Parathyroid adenoma (tissue), 2 donors: ENCODE data around the gene PTBP1.

Source experiments
- H2AFZ ChIP-seq: fragments of 300-600 bp; sonication (generic); one replicate; pipeline ENCODE4 v1.7.0; 2017; ENCODE audit warnings: antibody characterized with exemption, mild to moderate bottlenecking
- H3K27ac ChIP-seq: fragments of 300-600 bp; sonication (generic); one replicate; pipeline ENCODE4 v1.7.0; 2017
- H3K27me3 ChIP-seq: fragments of 300-600 bp; sonication (generic); one replicate; pipeline ENCODE4 v1.7.0; 2017; ENCODE audit warnings: low read length; ENCODE audit not compliant: control insufficient read depth, insufficient read depth
- H3K36me3 ChIP-seq: fragments of 300-600 bp; sonication (generic); one replicate; pipeline ENCODE4 v1.7.0; 2017; ENCODE audit warnings: low read length; ENCODE audit not compliant: control insufficient read depth, insufficient read depth
- H3K4me1 ChIP-seq: fragments of 300-600 bp; sonication (generic); one replicate; pipeline ENCODE4 v1.7.0; 2017; ENCODE audit warnings: control low read depth
- H3K4me2 ChIP-seq: fragments of 300-600 bp; sonication (generic); one replicate; pipeline ENCODE4 v1.7.0; 2017; ENCODE audit warnings: low read length
- H3K4me3 ChIP-seq: fragments of 300-600 bp; sonication (generic); one replicate; pipeline ENCODE4 v1.7.0; 2017; ENCODE audit warnings: low read depth, low read length
- H3K79me2 ChIP-seq: fragments of 300-600 bp; sonication (generic); one replicate; pipeline ENCODE4 v1.7.0; 2017; ENCODE audit warnings: control low read depth
- H3K9ac ChIP-seq: fragments of 300-600 bp; sonication (generic); one replicate; pipeline ENCODE4 v1.7.0; 2017; ENCODE audit warnings: mild to moderate bottlenecking
- H3K9me3 ChIP-seq: fragments of 300-600 bp; sonication (generic); one replicate; pipeline ENCODE4 v1.7.0; 2017; ENCODE audit warnings: low read length; ENCODE audit not compliant: control insufficient read depth
- CTCF ChIP-seq: fragments of 300-600 bp; sonication (generic); IDR thresholded peaks from one replicate; pipeline ENCODE4 v1.7.0; 2017; ENCODE audit warnings: antibody characterized with exemption, mild to moderate bottlenecking
- donor health status: primary hyperparathyroidism.

The PTBP1 gene

DNA sequence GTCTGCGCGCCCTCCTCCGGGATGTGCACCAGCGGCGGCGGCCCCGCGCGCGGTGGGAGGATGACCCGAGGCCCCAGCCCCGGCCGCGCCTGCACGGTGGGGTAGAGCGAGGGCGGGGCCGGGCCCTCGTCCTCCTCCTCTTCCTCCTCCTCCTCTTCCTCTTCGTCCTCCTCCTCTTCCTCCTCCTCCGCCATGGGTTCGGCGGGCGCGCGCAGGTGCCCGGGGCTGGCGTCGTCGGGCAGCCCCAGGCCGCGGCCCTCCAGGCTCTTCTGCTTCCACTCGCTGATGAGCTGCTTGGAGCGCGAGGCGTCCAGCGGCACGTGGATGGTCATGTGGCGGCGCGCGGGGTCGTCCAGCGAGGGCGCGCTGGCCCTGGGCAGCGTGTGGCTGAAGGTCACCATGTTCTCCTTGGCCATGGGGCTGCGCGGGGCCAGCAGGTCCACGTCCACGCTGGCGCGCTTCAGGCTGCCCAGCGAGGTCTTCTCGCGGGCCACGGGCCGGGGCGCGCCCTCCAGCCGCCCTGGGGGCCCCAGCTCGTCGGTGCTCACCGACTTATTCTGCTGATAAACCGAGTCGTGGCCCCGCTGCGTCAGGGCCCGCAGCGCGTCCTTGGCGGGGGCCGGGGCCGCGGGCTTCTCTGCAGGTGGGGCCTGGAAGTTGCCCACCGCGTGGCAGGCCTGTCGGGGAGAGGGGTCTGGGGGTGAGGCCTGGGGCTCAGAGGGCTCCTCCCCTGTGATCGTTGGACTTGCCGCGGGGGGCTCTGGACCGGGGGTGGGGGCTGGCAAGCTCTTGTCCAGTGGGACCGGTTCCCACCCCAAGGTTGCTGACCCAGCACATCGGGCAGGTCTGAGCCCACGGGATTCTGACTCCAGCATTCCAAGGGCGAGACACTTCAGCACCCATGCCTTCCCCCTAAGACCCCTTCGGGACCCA lies 16.2 kb downstream of the PTBP1 start:
- H3K9ac ChIP-seq, result no peak overlapping the region
- H2AFZ ChIP-seq, result no peak overlapping the region
- no peaks in the 10 kb centered on the region for H3K36me3 ChIP-seq
- H3K27me3 ChIP-seq, result no peaks in the 10 kb centered on the region
- H3K4me3 ChIP-seq, result no peak overlapping the region
- H3K27ac ChIP-seq, result no peak overlapping the region
- no peak for TF ChIP-seq CTCF
- no peak overlapping the region for H3K4me2 ChIP-seq
- peaks cover 2% of the 10 kb centered on the region for H3K79me2 ChIP-seq
- no peaks in the 10 kb centered on the region for H3K4me1 ChIP-seq
- H3K9me3 ChIP-seq, result no peaks in the 10 kb centered on the region

DNA sequence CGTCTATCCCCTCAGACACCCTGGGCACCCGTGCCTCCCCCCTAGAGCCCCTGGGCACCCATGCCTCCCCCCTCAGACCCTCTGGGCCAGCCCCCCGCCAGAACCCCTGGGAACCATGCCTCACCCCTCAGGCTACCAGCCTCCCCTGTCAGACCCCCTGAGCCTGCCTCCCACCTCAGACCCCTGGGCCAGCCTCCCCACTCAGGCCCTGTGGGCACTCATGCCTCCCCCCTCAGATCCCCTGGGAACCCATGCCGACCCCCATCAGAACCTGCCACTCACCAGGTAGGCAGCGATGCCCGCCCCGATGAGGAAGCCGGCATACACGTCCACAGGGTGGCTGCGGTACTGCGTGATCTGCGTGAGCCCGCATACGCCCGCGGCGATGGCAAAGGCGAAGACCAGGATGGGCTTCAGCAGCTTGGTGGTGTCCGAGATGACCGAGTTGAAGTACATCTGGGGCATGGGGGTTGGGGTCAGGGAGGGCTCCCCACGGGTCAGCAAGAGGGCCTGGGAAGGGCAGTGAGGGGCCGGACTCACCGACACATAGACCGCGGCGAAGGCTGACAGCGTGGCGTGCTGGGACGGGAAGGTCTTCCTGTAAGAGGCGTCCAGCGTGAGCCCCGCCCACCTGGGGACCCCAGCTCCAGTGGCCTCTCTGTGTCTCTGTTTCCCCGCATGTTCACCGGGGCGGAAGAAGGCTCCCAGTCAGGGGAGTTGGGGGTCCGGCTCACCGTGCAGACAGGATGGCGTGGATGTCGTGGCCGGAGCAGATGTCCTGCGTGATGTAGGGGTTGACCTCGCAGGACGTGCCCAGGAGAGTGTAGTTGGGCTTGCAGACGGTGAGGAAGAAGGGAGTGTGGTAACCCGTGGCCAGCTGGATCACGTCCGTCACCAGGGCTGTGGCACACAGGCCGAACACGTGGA lies 17.2 kb downstream of the PTBP1 start:
- H3K27ac ChIP-seq, result no peak overlapping the region
- H3K9ac ChIP-seq, result no peak overlapping the region
- H3K4me2 ChIP-seq, result no peak overlapping the region
- H3K4me3 ChIP-seq, result no peak overlapping the region
- H3K79me2 ChIP-seq, result no peaks in the 10 kb centered on the region
- H3K27me3 ChIP-seq, result no peaks in the 10 kb centered on the region
- no peak overlapping the region for H2AFZ ChIP-seq
- H3K36me3 ChIP-seq, result no peaks in the 10 kb centered on the region
- TF ChIP-seq CTCF, result no peak
- no peaks in the 10 kb centered on the region for H3K4me1 ChIP-seq
- H3K9me3 ChIP-seq, result no peaks in the 10 kb centered on the region

- H3K9me3 ChIP-seq, result no peaks in the 10 kb centered on the region
- H3K4me2 ChIP-seq, result no peak overlapping the region
- no peak for TF ChIP-seq CTCF
- no peak overlapping the region for H3K4me3 ChIP-seq
- H3K4me1 ChIP-seq, result no peaks in the 10 kb centered on the region
- H3K27ac ChIP-seq, result no peak overlapping the region
- no peak overlapping the region for H3K9ac ChIP-seq
- no peaks in the 10 kb centered on the region for H3K27me3 ChIP-seq
- no peak overlapping the region for H2AFZ ChIP-seq
- H3K79me2 ChIP-seq, result no peaks in the 10 kb centered on the region
- no peaks in the 10 kb centered on the region for H3K36me3 ChIP-seq
Observed at GRCh38 chr19:815079-815774, 18.0 kb downstream of the PTBP1 start.

DNA sequence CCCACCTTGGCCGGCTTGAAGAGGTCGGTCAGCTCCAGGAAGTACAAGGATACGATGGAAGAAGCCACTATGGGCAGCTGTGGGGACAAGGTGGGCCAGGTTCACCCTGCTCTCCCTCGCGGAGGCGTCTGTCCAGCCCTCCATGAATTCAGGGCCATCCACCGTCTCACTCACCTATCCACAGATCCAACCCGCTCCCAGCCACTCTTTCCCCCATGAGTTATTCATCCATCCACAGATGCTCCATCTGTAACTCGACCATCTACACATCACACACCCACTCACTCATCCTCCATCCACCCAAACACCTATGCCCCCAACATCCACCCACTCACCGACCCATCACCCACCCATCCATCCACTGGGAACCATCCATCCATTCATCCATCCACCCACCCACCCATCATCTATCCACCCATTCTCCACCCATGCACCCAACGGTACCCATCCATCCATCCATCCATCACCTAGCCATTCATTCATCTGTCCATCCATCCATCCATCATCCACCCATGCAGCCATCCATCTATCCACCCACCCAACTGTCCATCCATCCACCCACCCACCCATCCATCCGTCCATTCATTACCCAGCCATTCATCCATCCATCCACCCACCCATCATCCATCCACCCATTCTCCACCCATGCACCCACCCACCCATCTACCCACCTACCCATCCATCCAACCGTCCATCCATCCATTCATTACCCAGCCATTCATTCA lies 18.7 kb downstream of the PTBP1 start:
- H3K27ac ChIP-seq, result no peak overlapping the region
- TF ChIP-seq CTCF, result no peak
- no peaks in the 10 kb centered on the region for H3K27me3 ChIP-seq
- no peak overlapping the region for H3K4me2 ChIP-seq
- H3K9me3 ChIP-seq, result no peaks in the 10 kb centered on the region
- H3K36me3 ChIP-seq, result no peaks in the 10 kb centered on the region
- H2AFZ ChIP-seq, result no peak overlapping the region
- H3K4me3 ChIP-seq, result no peak overlapping the region
- no peak overlapping the region for H3K9ac ChIP-seq
- H3K4me1 ChIP-seq, result no peaks in the 10 kb centered on the region
- H3K79me2 ChIP-seq, result no peaks in the 10 kb centered on the region
